ENCODE results near the gene ZNF462.

GRCh38 chr9:106974341-106974740 is 111.4 kb downstream of the ZNF462 start:
- TF ChIP-seq POLR2AphosphoS5 (IDR thresholded peaks at IDR 0.05) (no peak), POLR2A (IDR thresholded peaks at IDR 0.05; ENCODE audit: low read depth) (no peak)

All from esophagus muscularis mucosa (tissue), 2 donors.